ENCODE data around the gene PARK7. TPM values are rescaled to one million over a fixed set of nuclear protein-coding genes. Genes with fewer than 3 reads are reported as not detected.

The PARK7 gene
- total RNA-seq, 3 donors from 2014 or later: 135 to 200 (median 186) TPM

DNA sequence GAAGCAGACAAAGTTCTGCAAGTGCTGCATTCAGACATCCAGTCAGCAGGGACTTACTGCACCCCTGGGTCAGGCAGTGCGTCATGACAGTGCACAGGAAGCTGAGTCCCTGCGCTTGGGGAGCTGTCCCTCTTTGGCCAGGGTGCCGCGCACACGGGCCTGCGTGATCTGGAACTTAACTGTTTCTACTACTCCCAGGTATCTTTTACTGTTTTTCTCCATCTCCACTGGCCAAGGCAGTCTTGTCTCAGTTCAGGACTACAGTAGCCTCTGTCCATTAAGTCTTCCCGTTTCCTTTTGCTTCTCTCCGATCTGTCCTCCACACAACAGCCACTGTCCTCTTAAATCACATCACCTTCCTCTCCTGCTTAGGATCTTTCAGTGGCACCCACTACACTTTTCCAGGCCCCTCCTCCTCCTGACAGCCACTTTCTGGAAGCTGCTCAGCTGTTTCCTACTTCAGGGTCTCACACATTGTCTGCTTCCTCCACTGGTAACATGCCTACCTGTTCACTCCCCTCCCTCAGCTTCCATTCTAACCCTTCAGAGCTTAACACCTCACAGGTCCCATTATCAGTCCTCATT lies 48.7 kb downstream of the PARK7 start:
- no peak for TF ChIP-seq CTCF (IDR thresholded peaks at IDR 0.05)
- H3K4me1 ChIP-seq (ENCODE audit: low read depth): peaks cover 4% of the 10 kb centered on the region
- intact Hi-C loops (cut with DNase I, micrococcal nuclease): loop anchor here (10.0 kb wide), 1 partner anchor 305 kb away; the partner anchor contains the start of gene SLC45A1 (in 2 of the 2)
- H3K9me3 ChIP-seq: no peaks in the 10 kb centered on the region
- DNase-seq (no peak), ATAC-seq (no peak)
- no peak overlapping the region for H3K4me3 ChIP-seq
- no peaks in the 10 kb centered on the region for H3K36me3 ChIP-seq (ENCODE audit: low read depth)

- ATAC-seq (no peak), DNase-seq (no peak)
- H3K4me3 ChIP-seq: no peak overlapping the region
- intact Hi-C loops (cut with DNase I, micrococcal nuclease): loop anchor here (10.0 kb wide), 1 partner anchor 304 kb away; the partner anchor contains the start of gene SLC45A1 (in 2 of the 2)
- H3K4me1 ChIP-seq (ENCODE audit: low read depth): peaks cover 12% of the 10 kb centered on the region
- no peaks in the 10 kb centered on the region for H3K9me3 ChIP-seq
- no peaks in the 10 kb centered on the region for H3K36me3 ChIP-seq (ENCODE audit: low read depth)
- no peak for TF ChIP-seq CTCF (IDR thresholded peaks at IDR 0.05)
These were observed 49.5 kb downstream of the PARK7 start for GRCh38 chr1:8011016-8011415.

GRCh38 chr1:8011923-8012858 lies 50.7 kb downstream of the PARK7 start:
- no peak for DNase-seq
- intact Hi-C loops (cut with DNase I, micrococcal nuclease): loop anchor here (10.0 kb wide), 1 partner anchor 303 kb away; the partner anchor contains the start of gene SLC45A1 (in 2 of the 2)
- Histone ChIP-seq H3K36me3 (ENCODE audit: low read depth) (no peaks in the 10 kb centered on the region), H3K9me3 (no peaks in the 10 kb centered on the region), H3K4me1 (ENCODE audit: low read depth) (peaks cover 23% of the 10 kb centered on the region), H3K4me3 (no peak overlapping the region)
- no peak for TF ChIP-seq CTCF (IDR thresholded peaks at IDR 0.05)
- no peak for ATAC-seq

DNA sequence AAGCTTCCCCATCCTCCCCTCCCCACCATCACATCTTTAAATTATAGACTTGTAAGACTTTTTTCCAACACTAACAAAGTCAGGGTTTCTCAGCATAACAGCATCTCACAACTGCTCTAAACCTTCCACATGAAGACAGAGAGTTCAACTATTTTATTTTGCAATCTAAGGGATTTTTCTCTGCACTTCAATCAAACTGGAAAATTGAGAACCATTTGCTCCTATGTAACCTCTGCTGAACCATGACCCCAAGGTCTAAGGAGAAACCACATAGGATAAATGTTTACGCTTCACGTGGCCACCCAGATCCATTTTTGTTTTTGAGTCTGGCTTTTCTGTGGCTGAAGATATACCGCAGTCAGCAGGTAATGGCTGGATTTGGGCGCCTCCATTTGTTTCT lies 51.4 kb downstream of the PARK7 start:
- intact Hi-C loops (cut with DNase I, micrococcal nuclease): loop anchor here (10.0 kb wide), 1 partner anchor 302 kb away; the partner anchor contains the start of gene SLC45A1 (in 2 of the 2)
- ATAC-seq: no peak
- no peaks in the 10 kb centered on the region for H3K9me3 ChIP-seq

GRCh38 chr1:8013399-8013798 lies 51.9 kb downstream of the PARK7 start:
- no peak overlapping the region for H3K4me3 ChIP-seq
- no peaks in the 10 kb centered on the region for H3K9me3 ChIP-seq
- no peaks in the 10 kb centered on the region for H3K36me3 ChIP-seq (ENCODE audit: low read depth)
- H3K4me1 ChIP-seq (ENCODE audit: low read depth): peaks cover 23% of the 10 kb centered on the region
- TF ChIP-seq CTCF (IDR thresholded peaks at IDR 0.05): no peak
- intact Hi-C loops (cut with DNase I, micrococcal nuclease): loop anchor here (10.0 kb wide), 1 partner anchor 301 kb away; the partner anchor contains the start of gene SLC45A1 (in 2 of the 2)
- no peak for DNase-seq
- ATAC-seq: no peak

More for the DNA sequence above, 51.4 kb downstream of the PARK7 start:
- Histone ChIP-seq H3K4me1 (ENCODE audit: low read depth) (peaks cover 23% of the 10 kb centered on the region), H3K4me3 (no peak overlapping the region), H3K36me3 (ENCODE audit: low read depth) (no peaks in the 10 kb centered on the region)
- TF ChIP-seq CTCF (IDR thresholded peaks at IDR 0.05): no peak
- DNase-seq: no peak
